DMS53 (cell line): Measurements from ENCODE around the gene EGLN2.
"Not testable (repeated sequence)": the region's sequence is repeated elsewhere in the genome, so short reads cannot be mapped to it uniquely, and the experiment has no call there.

Source experiments
- DNase-seq: peaks from one replicate; lab custom pipeline; 2025; lab: John Stamatoyannopoulos, UW

EGLN2 gene

DNA sequence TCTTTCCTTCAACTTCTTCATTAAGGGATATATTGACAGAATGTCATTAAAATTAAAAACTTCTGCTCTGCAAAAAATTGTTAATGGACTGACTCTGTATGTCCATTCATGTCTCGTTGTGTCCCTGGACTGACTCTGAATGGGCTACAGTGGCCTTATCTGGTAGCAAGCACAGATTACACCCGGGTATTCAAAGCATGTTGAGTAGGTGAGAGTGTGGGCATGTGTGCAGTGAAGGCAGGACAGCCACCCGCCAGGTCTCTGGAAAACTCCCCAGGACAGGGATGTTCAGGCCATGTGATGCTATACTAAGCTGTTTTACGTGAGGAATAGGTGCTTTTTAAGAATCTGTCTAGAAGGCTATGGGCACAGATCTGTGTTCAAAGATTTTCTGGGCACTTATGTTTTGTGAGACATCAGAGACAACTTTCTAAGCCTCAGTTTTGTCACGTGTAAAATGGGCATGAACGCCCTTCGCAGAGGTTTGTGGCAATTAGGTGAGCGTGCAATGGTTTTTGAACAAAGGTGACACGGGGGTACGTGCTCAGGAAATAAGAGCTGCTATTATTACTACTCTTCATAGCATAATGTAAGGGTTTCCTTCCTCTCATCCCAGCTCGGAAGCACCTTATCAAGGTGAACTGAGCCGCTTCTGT lies 44.1 kb downstream of the EGLN2 start:
- not testable (repeated sequence) for DNase-seq

GRCh38 chr19:40843653-40844052 lies 44.7 kb downstream of the EGLN2 start:
- not testable (repeated sequence) for DNase-seq

GRCh38 chr19:40846722-40847121 lies 47.7 kb downstream of the EGLN2 start:
- DNase-seq, result not testable (repeated sequence)

- not testable (repeated sequence) for DNase-seq
These were observed 51.3 kb downstream of the EGLN2 start, which contains the start of gene CYP2A6 for GRCh38 chr19:40850277-40850676. Gene CYP2A6 (minus strand): TSS chr19:40850447. CDS start chr19:40850426, 21 bp downstream.

DNA sequence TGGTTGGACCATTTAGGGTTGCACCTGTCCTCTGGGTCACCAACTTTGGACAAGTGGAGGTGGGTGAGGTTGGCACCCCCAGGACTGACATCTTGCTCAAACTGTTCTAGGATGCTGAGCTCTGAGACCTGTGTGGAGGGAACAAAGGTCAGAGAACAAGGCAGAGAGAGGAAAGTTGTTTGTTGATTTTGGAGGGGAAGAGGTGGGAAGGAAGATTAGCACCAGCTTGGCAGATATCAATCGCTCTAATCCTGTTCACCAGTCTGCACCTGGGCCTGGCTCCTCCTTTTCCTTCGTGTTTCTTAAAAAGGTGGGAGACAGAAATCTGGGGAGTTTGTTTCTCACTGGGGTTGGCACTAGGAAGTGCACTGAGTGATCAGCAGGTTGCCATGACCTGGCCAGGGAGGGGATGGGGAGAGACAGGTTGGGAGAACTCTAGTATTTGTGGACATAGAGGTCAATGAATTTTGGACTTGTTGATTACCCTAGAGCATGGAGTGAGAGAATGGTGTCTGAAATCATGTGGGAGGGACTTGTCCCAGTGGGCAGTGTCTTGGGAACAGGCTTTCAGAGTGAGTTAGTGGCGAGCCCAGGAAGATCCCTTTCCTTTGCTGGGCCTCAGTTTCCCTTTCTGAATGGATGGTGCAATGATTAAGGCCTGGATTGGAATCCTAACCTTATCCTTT lies 53.6 kb downstream of the EGLN2 start:
- DNase-seq, result not testable (repeated sequence)
